Hepatocyte (in vitro differentiated cells): ENCODE measurements around the gene RPS6KA5.

Source experiments
- EZH2 ChIP-seq: fragments of 200-600 bp; sonication (generic); IDR thresholded peaks from 2 replicates; pipeline ENCODE4 v1.6.1; 2016; ENCODE audit warnings: antibody characterized with exemption, mild to moderate bottlenecking, borderline replicate concordance
- EZH2phosphoT487 ChIP-seq: fragments of 200-600 bp; sonication (generic); IDR thresholded peaks from one replicate; pipeline ENCODE4 v1.6.1; 2018; ENCODE audit warnings: antibody characterized with exemption, mild to moderate bottlenecking, low read depth, moderate library complexity; ENCODE audit not compliant: unreplicated experiment, severe bottlenecking
- TF ChIP-seq, protein P1 (sequence below): fragments of 200-600 bp; sonication (generic); IDR thresholded peaks from 2 replicates; pipeline ENCODE4 v1.5.1; 2016; ENCODE audit warnings: antibody characterized with exemption, mild to moderate bottlenecking; ENCODE audit not compliant: poor library complexity

DNA sequence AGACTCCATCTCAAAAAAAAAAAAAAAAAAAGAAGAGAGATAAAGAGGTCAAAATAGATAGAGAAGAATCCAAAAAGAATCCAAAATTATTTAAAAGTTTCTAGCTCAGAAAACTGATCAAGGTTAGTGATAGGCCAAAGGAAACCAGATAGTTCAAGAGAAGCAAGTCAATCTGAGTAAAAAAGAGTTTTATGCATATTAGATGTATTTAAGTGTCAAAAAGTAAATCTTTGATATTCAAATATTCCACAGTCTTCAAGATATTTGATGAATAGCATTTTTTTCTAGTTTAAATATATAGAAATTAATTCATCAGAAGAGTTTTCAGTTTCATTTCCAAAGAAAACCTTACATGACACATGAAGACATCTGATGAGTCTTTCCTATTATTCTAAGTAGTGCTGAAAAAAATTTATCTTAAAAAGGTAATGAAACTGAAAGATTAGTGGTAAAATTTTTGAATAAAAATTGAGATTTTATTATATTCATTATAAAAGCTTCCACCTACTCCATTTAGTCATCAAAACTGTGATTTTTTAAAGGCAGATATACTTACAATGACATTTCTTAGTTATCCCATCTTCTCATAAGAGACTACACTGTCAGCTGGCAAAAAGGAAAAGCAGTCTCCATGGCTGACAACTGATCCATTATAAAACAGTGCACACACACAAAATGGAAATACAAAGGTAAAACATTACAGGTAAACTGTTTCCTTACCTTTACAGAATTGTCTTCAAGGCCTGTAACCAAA lies 68.6 kb downstream of the RPS6KA5 start:
- TF ChIP-seq, protein P1, sequence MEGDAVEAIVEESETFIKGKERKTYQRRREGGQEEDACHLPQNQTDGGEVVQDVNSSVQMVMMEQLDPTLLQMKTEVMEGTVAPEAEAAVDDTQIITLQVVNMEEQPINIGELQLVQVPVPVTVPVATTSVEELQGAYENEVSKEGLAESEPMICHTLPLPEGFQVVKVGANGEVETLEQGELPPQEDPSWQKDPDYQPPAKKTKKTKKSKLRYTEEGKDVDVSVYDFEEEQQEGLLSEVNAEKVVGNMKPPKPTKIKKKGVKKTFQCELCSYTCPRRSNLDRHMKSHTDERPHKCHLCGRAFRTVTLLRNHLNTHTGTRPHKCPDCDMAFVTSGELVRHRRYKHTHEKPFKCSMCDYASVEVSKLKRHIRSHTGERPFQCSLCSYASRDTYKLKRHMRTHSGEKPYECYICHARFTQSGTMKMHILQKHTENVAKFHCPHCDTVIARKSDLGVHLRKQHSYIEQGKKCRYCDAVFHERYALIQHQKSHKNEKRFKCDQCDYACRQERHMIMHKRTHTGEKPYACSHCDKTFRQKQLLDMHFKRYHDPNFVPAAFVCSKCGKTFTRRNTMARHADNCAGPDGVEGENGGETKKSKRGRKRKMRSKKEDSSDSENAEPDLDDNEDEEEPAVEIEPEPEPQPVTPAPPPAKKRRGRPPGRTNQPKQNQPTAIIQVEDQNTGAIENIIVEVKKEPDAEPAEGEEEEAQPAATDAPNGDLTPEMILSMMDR: no peak
- no peak for TF ChIP-seq EZH2
- no peak for TF ChIP-seq EZH2phosphoT487
